Measurements from ENCODE around the gene CHCHD6. TPM values are rescaled to one million over a fixed set of nuclear protein-coding genes. Genes with fewer than 3 reads are reported as not detected.

Gene CHCHD6
- total RNA-seq, 4 donors from 2014 or later, result 2.4 to 44.6 (median 5.1) TPM

- Histone ChIP-seq H3K9me3 (no peaks in the 10 kb centered on the region), H3K27ac (no peak overlapping the region), H3K36me3 (no peaks in the 10 kb centered on the region), H3K4me3 (no peak overlapping the region), H3K27me3 (no peaks in the 10 kb centered on the region), H3K4me1 (peaks cover 0 to 32% (median 0%) of the 10 kb centered on the region in 4 donors)
- DNase-seq, result no peak
- TF ChIP-seq POLR2A (IDR thresholded peaks at IDR 0.05), result no peak
- TF ChIP-seq CTCF (IDR thresholded peaks at IDR 0.05), result no peak
Observed at GRCh38 chr3:126999383-126999782, 295.3 kb downstream of the CHCHD6 start.

- Histone ChIP-seq H3K27ac (no peak overlapping the region), H3K4me3 (no peak overlapping the region), H3K27me3 (no peaks in the 10 kb centered on the region), H3K36me3 (no peaks in the 10 kb centered on the region), H3K9me3 (no peaks in the 10 kb centered on the region), H3K4me1 (peaks cover 0 to 32% (median 0%) of the 10 kb centered on the region in 4 donors)
- TF ChIP-seq POLR2A (IDR thresholded peaks at IDR 0.05) (no peak), CTCF (IDR thresholded peaks at IDR 0.05) (no peak)
- DNase-seq, result no peak
Observed at GRCh38 chr3:127000119-127000518, 296.1 kb downstream of the CHCHD6 start.

DNA sequence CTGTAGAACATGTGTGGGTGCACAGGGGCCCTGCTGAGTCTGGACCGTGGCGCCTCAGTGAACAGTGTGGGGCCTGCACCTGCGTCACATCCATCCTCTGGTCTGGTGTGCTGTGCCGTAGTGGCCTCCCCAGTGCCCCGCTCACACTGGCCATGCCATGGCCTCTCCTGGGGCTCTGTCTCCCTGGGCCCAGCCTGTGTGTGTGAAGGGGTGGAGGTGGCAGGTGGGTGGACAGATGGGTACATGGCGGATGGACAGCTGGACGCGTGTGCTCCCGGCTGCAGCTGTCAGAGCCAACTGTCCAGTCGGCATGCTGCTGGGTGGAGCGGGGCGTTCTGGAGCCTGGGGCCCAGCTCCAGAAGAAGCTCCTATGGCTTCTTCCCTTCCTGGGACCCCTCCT lies 296.7 kb downstream of the CHCHD6 start:
- peaks cover 0 to 32% (median 0%) of the 10 kb centered on the region in 4 donors for H3K4me1 ChIP-seq
- H3K9me3 ChIP-seq, result no peaks in the 10 kb centered on the region
- TF ChIP-seq POLR2A (IDR thresholded peaks at IDR 0.05) (no peak), CTCF (IDR thresholded peaks at IDR 0.05) (no peak)

DNA sequence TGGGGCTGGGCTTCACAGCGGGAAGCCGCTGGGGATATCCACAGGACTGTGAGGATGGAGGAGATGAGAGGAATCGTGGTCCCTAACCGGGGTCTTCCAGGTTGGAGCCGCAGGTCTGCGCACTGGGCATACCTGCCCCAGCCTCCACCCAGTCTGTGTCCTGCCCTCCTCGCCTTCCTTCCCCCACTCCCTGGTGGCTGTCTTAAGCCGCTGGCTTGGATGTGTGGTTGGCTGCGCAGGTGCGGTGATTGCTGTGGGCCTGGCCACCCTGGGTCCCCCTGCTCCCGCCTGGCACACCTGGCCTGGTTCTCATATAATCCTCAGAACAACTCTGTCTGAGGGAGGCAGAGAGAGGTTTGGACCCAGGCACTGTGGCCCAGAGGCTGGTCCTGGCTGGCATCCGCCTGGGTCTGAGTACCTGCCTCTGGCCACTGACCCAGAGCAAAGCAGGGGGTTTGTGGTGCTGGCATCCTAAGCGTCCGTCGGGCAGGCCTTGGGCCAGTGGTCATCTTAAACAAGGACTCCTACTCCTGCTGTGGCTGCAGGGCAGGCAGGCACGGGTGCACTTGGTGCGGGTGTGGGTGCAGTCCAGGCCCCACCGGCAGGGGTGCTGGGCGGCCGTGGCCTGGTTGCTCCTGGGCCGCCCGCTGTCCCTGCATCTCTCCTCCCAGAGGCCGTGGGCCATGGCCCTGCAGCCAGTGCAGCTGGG lies 297.6 kb downstream of the CHCHD6 start:
- no peak for DNase-seq
- no peak overlapping the region for H3K4me3 ChIP-seq
- H3K27me3 ChIP-seq, result no peaks in the 10 kb centered on the region
- H3K9me3 ChIP-seq, result no peaks in the 10 kb centered on the region
- no peak for TF ChIP-seq CTCF (IDR thresholded peaks at IDR 0.05)
- no peak for TF ChIP-seq POLR2A (IDR thresholded peaks at IDR 0.05)
- no peaks in the 10 kb centered on the region for H3K36me3 ChIP-seq
- H3K4me1 ChIP-seq, result peaks cover 0 to 32% (median 0%) of the 10 kb centered on the region in 4 donors
- H3K27ac ChIP-seq, result peak overlapping the region; percentile 43 to 71 (median 52)

More for the DNA sequence above, 296.7 kb downstream of the CHCHD6 start:
- no peak overlapping the region for H3K27ac ChIP-seq
- no peaks in the 10 kb centered on the region for H3K27me3 ChIP-seq
- DNase-seq, result no peak
- no peaks in the 10 kb centered on the region for H3K36me3 ChIP-seq
- no peak overlapping the region for H3K4me3 ChIP-seq

DNA sequence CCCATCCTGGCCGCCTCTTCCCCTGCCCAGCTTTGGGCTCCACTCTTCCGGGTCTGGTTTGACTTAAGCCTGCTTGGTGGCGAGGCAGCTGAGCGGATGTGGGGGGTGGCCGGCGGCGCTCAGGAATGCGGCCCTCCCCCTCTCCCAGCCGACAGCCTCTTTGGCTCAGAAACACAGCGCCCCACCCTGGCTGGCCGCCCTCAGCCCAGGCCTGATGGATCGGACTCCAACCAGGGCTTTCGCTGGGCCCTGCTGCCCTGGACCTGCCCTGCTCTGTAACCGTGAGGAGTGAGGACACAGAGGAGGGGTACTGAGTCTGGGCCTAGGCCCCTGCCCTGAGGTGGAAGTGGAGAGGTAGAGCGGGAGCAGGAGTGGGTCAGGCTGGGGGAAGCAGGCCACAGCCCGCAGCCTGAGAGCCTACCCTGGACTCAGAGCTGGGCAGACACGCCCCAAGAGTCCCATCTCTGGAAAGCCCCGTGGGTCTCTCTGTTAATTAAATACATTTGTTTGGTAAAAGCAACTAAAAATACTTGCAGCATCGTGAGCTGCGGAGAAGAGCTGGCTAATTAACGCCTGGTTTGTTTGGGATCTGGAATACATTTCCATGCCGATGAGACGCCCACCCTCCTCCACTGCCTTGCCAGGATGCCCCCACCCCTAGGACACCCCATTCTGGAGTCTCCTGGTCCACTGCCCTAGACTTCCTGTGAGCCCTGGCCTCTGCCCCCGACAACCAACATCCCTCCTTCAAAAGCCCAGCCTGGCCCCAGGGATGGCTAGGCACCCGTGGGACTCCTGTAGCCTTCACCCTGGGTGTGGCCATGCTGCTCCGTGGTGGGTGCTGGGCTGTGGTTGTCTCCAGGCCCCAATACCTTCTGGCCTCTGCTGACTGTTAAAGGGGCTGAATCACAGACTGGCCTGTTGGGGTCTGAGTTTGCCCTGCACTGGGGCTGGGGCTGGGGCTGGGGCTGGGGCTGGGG lies 298.4 kb downstream of the CHCHD6 start:
- H3K27ac ChIP-seq, result peak overlapping the region; percentile 43 to 71 (median 52)
- H3K27me3 ChIP-seq, result no peaks in the 10 kb centered on the region
- H3K9me3 ChIP-seq, result no peaks in the 10 kb centered on the region
- H3K36me3 ChIP-seq, result no peaks in the 10 kb centered on the region
- DNase-seq, result peak; percentile 19 to 72 (median 62)
- TF ChIP-seq CTCF (IDR thresholded peaks at IDR 0.05) (peak in 2 of 6 experiments; percentile 11 to 13), POLR2A (IDR thresholded peaks at IDR 0.05) (no peak)
- peaks cover 0 to 32% (median 0%) of the 10 kb centered on the region in 4 donors for H3K4me1 ChIP-seq
- no peak overlapping the region for H3K4me3 ChIP-seq
